HCT116 (cell line): ENCODE data around the gene WDR45B. TPM values are rescaled to one million over a fixed set of nuclear protein-coding genes. Genes with fewer than 3 reads are reported as not detected.

Experiments
- ATAC-seq: fragments of 200-7000 bp; cut with Tn5 transposase; 2 replicates; pipeline ENCODE4 v1.9.1; 2020; ENCODE audit warnings: mild to moderate bottlenecking, moderate library complexity
- BruUV-seq: library from RNA; stranded (reverse); fragments of 400-500 nt; replicated peaks from 2 replicates; lab custom pipeline; 2021; lab: Mats Ljungman, UMichigan
- CTCF ChIA-PET: fragments of 300-600 bp; sonication (Branson Sonifier 250); formaldehyde crosslinking; loops from one replicate; lab custom pipeline; 2021; ENCODE audit warnings: antibody characterized with exemption; lab: Charles Lee
- POLR2A ChIA-PET: fragments of 300-600, 350-600 bp; sonication (Branson Sonifier 250); formaldehyde crosslinking; loops from one replicate; lab custom pipeline; 2021; ENCODE audit warnings: antibody characterized with exemption; lab: Charles Lee
- RAD21 ChIA-PET, 2 experiments: fragments of 300-600 bp; sonication (Branson Sonifier 250); formaldehyde crosslinking; loops; one replicate each; lab custom pipeline; 2023; ENCODE audit warnings: low total read pairs in 2 of 2; ENCODE audit not compliant: uncharacterized antibody in 2 of 2, unreplicated experiment in 2 of 2, low non-redundant PET in 1 of 2; lab: Charles Lee
- DNase-seq: peaks from one replicate; pipeline ENCODE4 v3.0.0-alpha.2; 2010; ENCODE audit warnings: low read depth, low spot score
- H2AFZ ChIP-seq: fragments of 200-600 bp; shearing (Covaris generic), sonication (generic); 2 replicates; pipeline ENCODE4 v1.6.1; 2017; ENCODE audit warnings: low read depth, mixed run types, mixed read lengths, antibody characterized with exemption, low read length; ENCODE audit not compliant: poor library complexity, severe bottlenecking
- H3K27ac ChIP-seq: 2 replicates; pipeline ENCODE4 v1.5.1; 2012; ENCODE audit warnings: low read depth, low read length
- H3K27me3 ChIP-seq: fragments of 200-600 bp; sonication (generic); 2 replicates; pipeline ENCODE4 v1.6.1; 2016; ENCODE audit warnings: mixed run types, low read length, mixed read lengths; ENCODE audit not compliant: insufficient read depth
- H3K36me3 ChIP-seq, 2 experiments: fragments of 200-500 bp in 1 of 2; fragments of 200-600 bp in 1 of 2; sonication (Bioruptor generic) in 1 of 2; sonication (generic) in 1 of 2; 2 replicates each; pipeline versions ENCODE4 v1.5.1 to v1.6.1; 2014 to 2016; ENCODE audit warnings: low read length in 2 of 2, inconsistent platforms in 1 of 2, mixed read lengths in 1 of 2, mixed run types in 1 of 2; ENCODE audit not compliant: insufficient read depth in 2 of 2, control insufficient read depth in 1 of 2
- H3K4me1 ChIP-seq, 2 experiments: fragments of 200-600 bp in 1 of 2; sonication (generic) in 1 of 2; 2 replicates each; pipeline versions ENCODE4 v1.5.1 to v1.6.1; 2012 to 2017; ENCODE audit warnings: low read length in 2 of 2, inconsistent platforms in 1 of 2, mild to moderate bottlenecking in 1 of 2, mixed read lengths in 1 of 2, mixed run types in 1 of 2, moderate library complexity in 1 of 2; ENCODE audit not compliant: insufficient read depth in 2 of 2, control insufficient read depth in 1 of 2
- H3K4me2 ChIP-seq: fragments of 200-600 bp; sonication (generic); 2 replicates; pipeline ENCODE4 v1.6.1; 2017; ENCODE audit warnings: mixed run types, low read length, mixed read lengths
- H3K4me3 ChIP-seq, 2 experiments: fragments of 200-600 bp in 1 of 2; sonication (generic) in 1 of 2; replicated peaks in 1 of 2; 2 replicates each; pipeline ENCODE4 v1.5.1; 2011 to 2016; ENCODE audit warnings: low read length in 2 of 2, control low read depth in 1 of 2, low read depth in 1 of 2, mild to moderate bottlenecking in 1 of 2, mixed read lengths in 1 of 2, mixed run types in 1 of 2
- H3K79me2 ChIP-seq: fragments of 200-600 bp; sonication (generic); 2 replicates; pipeline ENCODE4 v1.6.1; 2017; ENCODE audit warnings: mild to moderate bottlenecking, mixed run types, low read length, moderate library complexity, mixed read lengths; ENCODE audit not compliant: insufficient read depth
- H3K9ac ChIP-seq: fragments of 200-600 bp; sonication (generic); 2 replicates; pipeline ENCODE4 v1.6.1; 2016; ENCODE audit warnings: low read length, mixed read lengths
- H3K9me2 ChIP-seq: fragments of 200-600 bp; sonication (generic), shearing (Covaris generic); 2 replicates; pipeline ENCODE4 v1.6.1; 2017; ENCODE audit warnings: mixed run types, mild to moderate bottlenecking, moderate library complexity; ENCODE audit not compliant: insufficient read depth
- H3K9me3 ChIP-seq, 2 experiments: fragments of 200-500 bp in 1 of 2; fragments of 200-600 bp in 1 of 2; sonication (Bioruptor generic) in 1 of 2; sonication (generic) in 1 of 2; 2 replicates each; pipeline ENCODE4 v1.6.1; 2014 to 2017; ENCODE audit warnings: low read length in 2 of 2, mixed read lengths in 2 of 2, inconsistent platforms in 1 of 2, low read depth in 1 of 2, mild to moderate bottlenecking in 1 of 2, mixed run types in 1 of 2, moderate library complexity in 1 of 2; ENCODE audit not compliant: control insufficient read depth in 1 of 2, insufficient read depth in 1 of 2
- H4K20me1 ChIP-seq: fragments of 200-600 bp; sonication (generic), shearing (Covaris generic); 2 replicates; pipeline ENCODE4 v1.6.1; 2017; ENCODE audit warnings: mixed run types, mild to moderate bottlenecking, moderate library complexity; ENCODE audit not compliant: insufficient read depth
- EGR1 ChIP-seq: IDR thresholded peaks from 2 replicates; pipeline ENCODE4 v1.6.1; 2012; ENCODE audit warnings: low read depth
- ELF1 ChIP-seq: IDR thresholded peaks from 2 replicates; pipeline ENCODE4 v1.6.1; 2012; ENCODE audit warnings: low read depth, borderline replicate concordance
- EZH2 ChIP-seq: fragments of 200-600 bp; sonication (generic); IDR thresholded peaks from 2 replicates; pipeline ENCODE4 v1.6.1; 2017; ENCODE audit warnings: antibody characterized with exemption, mixed run types
- EZH2phosphoT487 ChIP-seq: fragments of 200-600 bp; IDR thresholded peaks from 2 replicates; pipeline ENCODE4 v1.6.1; 2018; ENCODE audit warnings: antibody characterized with exemption, borderline replicate concordance
- POLR2A ChIP-seq: IDR thresholded peaks from 2 replicates; pipeline ENCODE4 v1.7.0; 2011; ENCODE audit warnings: borderline replicate concordance; ENCODE audit not compliant: insufficient read depth, insufficient read length; ENCODE audit errors: extremely low read depth
- RAD21 ChIP-seq: IDR thresholded peaks from 2 replicates; pipeline ENCODE4 v1.6.1; 2012; ENCODE audit warnings: low read depth, mild to moderate bottlenecking
- SRF ChIP-seq: IDR thresholded peaks from 2 replicates; pipeline ENCODE4 v1.6.1; 2012; ENCODE audit warnings: low read depth
- ZBTB33 ChIP-seq: IDR thresholded peaks from 2 replicates; pipeline ENCODE4 v1.6.1; 2011; ENCODE audit warnings: mild to moderate bottlenecking, low read length, moderate library complexity; ENCODE audit not compliant: insufficient replicate concordance; ENCODE audit errors: extremely low read depth
- intact Hi-C: fragments of 100-400 bp; cut with micrococcal nuclease; formaldehyde crosslinking; loops from 2 replicates; pipeline ENCODE4 v1.10.0; 2022
- total RNA-seq: library from RNA; stranded (reverse); gene quantifications from one replicate; pipeline ENCODE4 v1.2.1, GENCODE V29; 2021; ENCODE audit not compliant: unreplicated experiment

WDR45B gene
- total RNA-seq, 1 experiment from 2014 or later = 117 TPM

- TF ChIP-seq RAD21 (no peak), SRF (no peak), POLR2A (no peak)
These were observed 2.5 kb upstream of the WDR45B start (continued) for GRCh38 chr17:82650723-82651122.

GRCh38 chr17:82649501-82650261 lies 1.4 kb upstream of the WDR45B start:
- ChIA-PET CTCF (interaction anchor here (0.6 kb wide), 1 partner anchor 109 kb away, joined by 3 read pairs; no protein-coding TSS in a partner anchor), POLR2A (interaction anchor here (0.6 kb wide), 1 partner anchor 67 kb away, joined by 4 read pairs; the partner anchor contains the start of gene FN3KRP), RAD21 (no interaction called here)
- no peak for TF ChIP-seq EZH2
- no peak for TF ChIP-seq ZBTB33
- TF ChIP-seq EZH2phosphoT487 = no peak
- TF ChIP-seq EGR1 = no peak
- TF ChIP-seq RAD21 = no peak
- TF ChIP-seq ELF1 = no peak
- Histone ChIP-seq H3K36me3 (peaks cover 0 to under 1% of the 10 kb centered on the region in 2 experiments; a peak in 1 of 4 replicates), H3K4me3 (peak overlapping the region; percentile 50 to 51; a peak in 1 of 4 replicates), H3K4me1 (peaks cover 11 to 27% of the 10 kb centered on the region in 2 experiments), H3K79me2 (peaks cover 35% of the 10 kb centered on the region), H2AFZ (no peak overlapping the region), H3K27ac (peak overlapping the region; percentile 70; the same call in 1 of the 2 replicates), H3K9me2 (no peaks in the 10 kb centered on the region), H4K20me1 (peaks cover 18% of the 10 kb centered on the region; the same call in 1 of the 2 replicates), H3K9ac (peak overlapping the region; percentile 59), H3K4me2 (peak overlapping the region; percentile 85), H3K27me3 (no peaks in the 10 kb centered on the region), H3K9me3 (no peaks in the 10 kb centered on the region)
- ATAC-seq (no peak), DNase-seq (no peak)
- no TSS peak for BruUV-seq
- intact Hi-C loops = loop anchor here (2.0 kb wide), 1 partner anchor 103 kb away; the partner anchor contains the start of gene TBCD
